ENCODE data around the gene MOXD1. TPM values are rescaled to one million over a fixed set of nuclear protein-coding genes. Genes with fewer than 3 reads are reported as not detected.

The MOXD1 gene
- polyA plus RNA-seq, 4 donors, result 0.45 to 5.3 (median 2.2) TPM

DNA sequence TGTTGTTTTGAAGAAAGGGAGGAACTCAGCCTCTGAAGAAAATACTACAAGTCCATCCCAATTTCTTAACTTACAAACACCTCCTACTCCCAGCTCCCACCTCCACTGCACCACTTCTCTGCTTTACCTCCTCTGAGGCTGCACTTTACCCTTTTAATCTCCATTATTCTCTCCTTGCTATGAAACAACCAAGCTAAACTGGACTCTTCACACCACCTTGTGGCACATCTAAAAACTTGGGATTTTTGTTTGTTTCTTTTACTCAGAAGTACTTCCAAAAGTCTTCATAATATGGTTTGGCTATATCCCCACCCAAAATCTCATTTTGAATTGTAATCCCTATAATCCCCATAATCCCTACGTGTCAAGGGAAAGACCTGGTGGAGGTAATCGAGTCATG is 142.2 kb downstream of the MOXD1 start:
- Histone ChIP-seq H3K4me3 (ENCODE audit: low read depth in 1 of 3, low read length in 3 of 3) (no peak overlapping the region), H3K4me1 (ENCODE audit: control insufficient read depth in 3 of 3, insufficient read depth in 2 of 3, low read depth in 1 of 3, low read length in 2 of 3) (no peaks in the 10 kb centered on the region), H3K9me3 (ENCODE audit: control insufficient read depth in 2 of 2, insufficient read depth in 1 of 2, low read depth in 1 of 2, low read length in 1 of 2) (no peaks in the 10 kb centered on the region), H3K36me3 (ENCODE audit: control insufficient read depth in 3 of 3, insufficient read depth in 2 of 3, low read depth in 1 of 3, low read length in 3 of 3) (no peaks in the 10 kb centered on the region), H3K27me3 (ENCODE audit: control insufficient read depth in 3 of 3, insufficient read depth in 3 of 3, low read length in 3 of 3) (peaks cover 0 to 2% (median 0%) of the 10 kb centered on the region in 3 donors), H3K27ac (ENCODE audit: low read depth in 1 of 3, low read length in 2 of 3) (no peak overlapping the region)
- FAIRE-seq (no peak), DNase-seq (peak in 1 of 2 donors; percentile 4)
- WGBS, 3 donors, result 61 to 76% (median 68%) methylated on average over 2 of the region's 2 CpGs

GRCh38 chr6:132257561-132257960 is 143.7 kb downstream of the MOXD1 start:
- H3K9me3 ChIP-seq (ENCODE audit: control insufficient read depth in 2 of 2, insufficient read depth in 1 of 2, low read depth in 1 of 2, low read length in 1 of 2), result no peaks in the 10 kb centered on the region
- H3K4me1 ChIP-seq (ENCODE audit: control insufficient read depth in 3 of 3, insufficient read depth in 2 of 3, low read depth in 1 of 3, low read length in 2 of 3), result no peaks in the 10 kb centered on the region
- 76 to 86% (median 86%) methylated on average over 1 of the region's 1 CpG for WGBS, 3 donors
- DNase-seq (peak; percentile 4 to 32), FAIRE-seq (no peak)
- no peak overlapping the region for H3K4me3 ChIP-seq (ENCODE audit: low read depth in 1 of 3, low read length in 3 of 3)
- H3K27me3 ChIP-seq (ENCODE audit: control insufficient read depth in 3 of 3, insufficient read depth in 3 of 3, low read length in 3 of 3), result peaks cover 0 to 2% (median 0%) of the 10 kb centered on the region in 3 donors
- H3K36me3 ChIP-seq (ENCODE audit: control insufficient read depth in 3 of 3, insufficient read depth in 2 of 3, low read depth in 1 of 3, low read length in 3 of 3), result no peaks in the 10 kb centered on the region
- H3K27ac ChIP-seq (ENCODE audit: low read depth in 1 of 3, low read length in 2 of 3), result no peak overlapping the region

- no peak for FAIRE-seq
- peaks cover 1 to 3% of the 10 kb centered on the region in 2 donors for H3K9me3 ChIP-seq (ENCODE audit: control insufficient read depth in 2 of 2, insufficient read depth in 1 of 2, low read depth in 1 of 2, low read length in 1 of 2)
- peaks cover 0 to 2% (median 0%) of the 10 kb centered on the region in 3 donors for H3K27me3 ChIP-seq (ENCODE audit: control insufficient read depth in 3 of 3, insufficient read depth in 3 of 3, low read length in 3 of 3)
- no peak overlapping the region for H3K27ac ChIP-seq (ENCODE audit: low read depth in 1 of 3, low read length in 2 of 3)
- H3K4me1 ChIP-seq (ENCODE audit: control insufficient read depth in 3 of 3, insufficient read depth in 2 of 3, low read depth in 1 of 3, low read length in 2 of 3), result no peaks in the 10 kb centered on the region
- 89 to 97% (median 93%) methylated on average over 1 of the region's 1 CpG for WGBS, 3 donors
- no peaks in the 10 kb centered on the region for H3K36me3 ChIP-seq (ENCODE audit: control insufficient read depth in 3 of 3, insufficient read depth in 2 of 3, low read depth in 1 of 3, low read length in 3 of 3)
- no peak overlapping the region for H3K4me3 ChIP-seq (ENCODE audit: low read depth in 1 of 3, low read length in 3 of 3)
- no peak for DNase-seq
Measured at GRCh38 chr6:132256457-132256856, 144.8 kb downstream of the MOXD1 start.

DNA sequence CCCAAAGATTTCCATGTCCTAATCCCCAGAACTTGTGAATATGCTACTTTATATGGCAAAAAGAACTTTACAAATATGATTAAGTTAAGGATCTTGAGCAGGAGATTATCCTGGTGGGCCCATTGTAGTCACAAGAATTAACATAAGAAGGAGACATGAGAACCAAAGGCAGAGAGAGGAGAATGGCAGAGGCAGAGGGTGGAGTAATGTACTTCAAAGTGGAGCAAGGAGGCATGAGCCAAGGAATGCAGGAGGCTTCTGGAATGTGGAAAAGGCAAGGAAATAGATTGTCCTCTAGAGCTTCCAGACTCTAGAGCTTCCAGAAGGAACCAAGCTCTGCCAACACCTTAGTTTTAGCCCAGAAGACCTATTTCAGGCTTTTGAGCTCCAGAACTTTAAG is 147.4 kb downstream of the MOXD1 start:
- H3K9me3 ChIP-seq (ENCODE audit: control insufficient read depth in 2 of 2, insufficient read depth in 1 of 2, low read depth in 1 of 2, low read length in 1 of 2), result peaks cover 1 to 3% of the 10 kb centered on the region in 2 donors
- FAIRE-seq, result no peak

DNA sequence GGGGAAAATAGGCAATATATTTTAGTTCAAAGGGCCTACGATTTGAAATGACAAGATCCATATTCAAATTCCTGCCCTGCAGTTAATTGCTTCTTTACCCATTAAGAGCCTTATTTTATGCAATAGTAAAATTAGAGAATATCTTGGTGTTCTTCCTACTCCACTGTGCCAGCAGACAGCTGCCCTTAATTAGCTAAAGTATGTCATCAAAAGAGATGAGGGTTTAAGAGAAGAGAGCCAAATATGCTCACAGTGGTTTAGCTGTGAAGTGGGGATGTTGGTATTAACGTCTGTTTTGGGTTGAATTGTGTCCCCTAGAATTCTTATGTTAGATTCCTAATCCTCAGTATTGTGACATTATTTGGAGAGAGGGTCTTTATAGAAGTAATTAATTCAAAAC is 148.1 kb downstream of the MOXD1 start:
- H3K36me3 ChIP-seq (ENCODE audit: control insufficient read depth in 3 of 3, insufficient read depth in 2 of 3, low read depth in 1 of 3, low read length in 3 of 3), result no peaks in the 10 kb centered on the region
- H3K9me3 ChIP-seq (ENCODE audit: control insufficient read depth in 2 of 2, insufficient read depth in 1 of 2, low read depth in 1 of 2, low read length in 1 of 2), result peaks cover 1 to 3% of the 10 kb centered on the region in 2 donors
- FAIRE-seq (no peak), DNase-seq (no peak)
- H3K27me3 ChIP-seq (ENCODE audit: control insufficient read depth in 3 of 3, insufficient read depth in 3 of 3, low read length in 3 of 3), result no peaks in the 10 kb centered on the region
- no peak overlapping the region for H3K4me3 ChIP-seq (ENCODE audit: low read depth in 1 of 3, low read length in 3 of 3)
- WGBS, 3 donors, result 68 to 81% (median 70%) methylated on average over 2 of the region's 2 CpGs
- no peaks in the 10 kb centered on the region for H3K4me1 ChIP-seq (ENCODE audit: control insufficient read depth in 3 of 3, insufficient read depth in 2 of 3, low read depth in 1 of 3, low read length in 2 of 3)
- H3K27ac ChIP-seq (ENCODE audit: low read depth in 1 of 3, low read length in 2 of 3), result no peak overlapping the region

More for the DNA sequence above, 147.4 kb downstream of the MOXD1 start:
- no peak overlapping the region for H3K4me3 ChIP-seq (ENCODE audit: low read depth in 1 of 3, low read length in 3 of 3)
- H3K36me3 ChIP-seq (ENCODE audit: control insufficient read depth in 3 of 3, insufficient read depth in 2 of 3, low read depth in 1 of 3, low read length in 3 of 3), result no peaks in the 10 kb centered on the region
- DNase-seq, result no peak
- no peaks in the 10 kb centered on the region for H3K27me3 ChIP-seq (ENCODE audit: control insufficient read depth in 3 of 3, insufficient read depth in 3 of 3, low read length in 3 of 3)
- no peak overlapping the region for H3K27ac ChIP-seq (ENCODE audit: low read depth in 1 of 3, low read length in 2 of 3)
- H3K4me1 ChIP-seq (ENCODE audit: control insufficient read depth in 3 of 3, insufficient read depth in 2 of 3, low read depth in 1 of 3, low read length in 2 of 3), result no peaks in the 10 kb centered on the region

DNA sequence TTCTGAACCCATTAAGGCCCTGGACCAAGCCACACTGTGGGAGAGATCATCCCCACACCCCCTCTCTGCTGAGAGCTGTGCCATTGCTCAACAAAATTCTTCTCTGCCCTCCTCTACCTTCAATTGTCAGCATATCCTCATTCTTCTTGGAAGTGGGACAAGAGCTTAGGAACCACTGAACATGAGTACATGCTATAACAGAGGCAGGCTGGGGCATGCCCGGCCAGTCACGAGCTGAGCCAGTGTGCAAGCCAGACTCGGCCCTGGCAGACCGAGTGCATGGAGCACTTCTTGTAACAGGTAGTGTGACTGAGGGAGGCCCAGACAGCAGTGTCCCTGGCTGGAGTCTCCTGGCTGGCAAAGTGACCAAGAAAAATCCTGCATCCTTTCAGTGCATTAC is 149.2 kb downstream of the MOXD1 start:
- no peak overlapping the region for H3K4me3 ChIP-seq (ENCODE audit: low read depth in 1 of 3, low read length in 3 of 3)
- no peaks in the 10 kb centered on the region for H3K27me3 ChIP-seq (ENCODE audit: control insufficient read depth in 3 of 3, insufficient read depth in 3 of 3, low read length in 3 of 3)
- no peak overlapping the region for H3K27ac ChIP-seq (ENCODE audit: low read depth in 1 of 3, low read length in 2 of 3)
- H3K36me3 ChIP-seq (ENCODE audit: control insufficient read depth in 3 of 3, insufficient read depth in 2 of 3, low read depth in 1 of 3, low read length in 3 of 3), result no peaks in the 10 kb centered on the region
- no peaks in the 10 kb centered on the region for H3K4me1 ChIP-seq (ENCODE audit: control insufficient read depth in 3 of 3, insufficient read depth in 2 of 3, low read depth in 1 of 3, low read length in 2 of 3)
- H3K9me3 ChIP-seq (ENCODE audit: control insufficient read depth in 2 of 2, insufficient read depth in 1 of 2, low read depth in 1 of 2, low read length in 1 of 2), result peaks cover 1 to 3% of the 10 kb centered on the region in 2 donors
- WGBS, 3 donors, result 93 to 97% (median 95%) methylated on average over 4 of the region's 4 CpGs
- FAIRE-seq (no peak), DNase-seq (no peak)

GRCh38 chr6:132251711-132252110 is 149.6 kb downstream of the MOXD1 start:
- Histone ChIP-seq H3K36me3 (ENCODE audit: control insufficient read depth in 3 of 3, insufficient read depth in 2 of 3, low read depth in 1 of 3, low read length in 3 of 3) (no peaks in the 10 kb centered on the region), H3K4me3 (ENCODE audit: low read depth in 1 of 3, low read length in 3 of 3) (no peak overlapping the region), H3K27me3 (ENCODE audit: control insufficient read depth in 3 of 3, insufficient read depth in 3 of 3, low read length in 3 of 3) (no peaks in the 10 kb centered on the region), H3K9me3 (ENCODE audit: control insufficient read depth in 2 of 2, insufficient read depth in 1 of 2, low read depth in 1 of 2, low read length in 1 of 2) (peaks cover 1 to 3% of the 10 kb centered on the region in 2 donors), H3K27ac (ENCODE audit: low read depth in 1 of 3, low read length in 2 of 3) (no peak overlapping the region), H3K4me1 (ENCODE audit: control insufficient read depth in 3 of 3, insufficient read depth in 2 of 3, low read depth in 1 of 3, low read length in 2 of 3) (no peaks in the 10 kb centered on the region)
- FAIRE-seq (no peak), DNase-seq (no peak)

DNA sequence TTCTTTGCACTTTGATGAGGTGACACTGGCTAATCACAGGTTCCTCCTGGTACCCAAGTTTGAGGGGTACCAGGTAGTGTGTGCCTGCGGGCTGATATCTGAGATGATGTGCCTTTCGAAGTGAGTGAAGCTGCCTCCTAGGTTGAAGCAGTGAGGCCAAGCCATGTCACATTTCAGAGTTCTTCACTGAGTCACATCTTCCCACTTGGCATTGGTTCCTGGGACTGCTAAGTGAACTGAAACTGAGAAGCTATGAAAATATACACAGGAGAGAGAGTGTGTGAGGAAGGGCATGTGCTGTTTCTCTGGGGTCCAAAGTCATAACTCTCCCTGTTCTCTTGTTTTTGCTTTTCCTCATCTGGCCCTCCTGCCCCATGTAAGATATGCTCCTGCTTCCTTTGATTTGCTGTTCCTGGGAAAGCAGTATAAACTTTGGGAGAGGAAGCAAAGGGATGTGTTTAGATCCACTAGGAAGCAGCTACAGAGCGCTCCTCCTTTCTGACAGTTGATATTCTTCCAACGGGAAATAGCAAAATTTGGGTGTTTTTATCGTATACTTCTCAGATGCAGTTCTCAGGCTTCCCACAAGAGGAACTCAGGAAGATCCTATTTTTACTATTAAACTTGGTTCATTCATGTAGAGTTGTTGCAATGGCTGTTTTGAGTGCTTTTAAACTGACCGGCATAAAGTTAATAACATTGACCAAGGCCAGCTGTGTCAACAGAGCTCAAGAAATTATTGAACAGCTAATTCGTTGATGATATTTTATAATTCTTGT is 153.7 kb downstream of the MOXD1 start:
- Histone ChIP-seq H3K4me1 (ENCODE audit: control insufficient read depth in 3 of 3, insufficient read depth in 2 of 3, low read depth in 1 of 3, low read length in 2 of 3) (no peaks in the 10 kb centered on the region), H3K36me3 (ENCODE audit: control insufficient read depth in 3 of 3, insufficient read depth in 2 of 3, low read depth in 1 of 3, low read length in 3 of 3) (no peaks in the 10 kb centered on the region), H3K27ac (ENCODE audit: low read depth in 1 of 3, low read length in 2 of 3) (no peak overlapping the region), H3K4me3 (ENCODE audit: low read depth in 1 of 3, low read length in 3 of 3) (no peak overlapping the region), H3K27me3 (ENCODE audit: control insufficient read depth in 3 of 3, insufficient read depth in 3 of 3, low read length in 3 of 3) (no peaks in the 10 kb centered on the region), H3K9me3 (ENCODE audit: control insufficient read depth in 2 of 2, insufficient read depth in 1 of 2, low read depth in 1 of 2, low read length in 1 of 2) (peaks cover 1 to 3% of the 10 kb centered on the region in 2 donors)
- WGBS, 3 donors, result 65 to 71% (median 66%) methylated on average over 7 of the region's 7 CpGs
- no peak for FAIRE-seq
- no peak for DNase-seq
